Coronary artery (tissue), 2 donors: ENCODE measurements around the gene RAPGEF4.
"Not testable (repeated sequence)": the region's sequence is repeated elsewhere in the genome, so short reads cannot be mapped to it uniquely, and the experiment has no call there.

Source experiments
- DNase-seq: peaks from one replicate; pipeline ENCODE4 v3.0.0-alpha.2; 2017; ENCODE audit warnings: low spot score
- H3K27ac ChIP-seq, 2 donors: fragments of 200-600 bp; sonication (generic); one replicate each; pipeline ENCODE4 v1.5.1; 2016 to 2019
- H3K4me3 ChIP-seq: fragments of 200-600 bp; sonication (generic); 2 replicates; pipeline ENCODE4 v1.5.1; 2016; ENCODE audit warnings: mild to moderate bottlenecking, moderate library complexity
- CTCF ChIP-seq: fragments of 200-600 bp; sonication (generic); IDR thresholded peaks from one replicate; pipeline ENCODE4 v1.5.1; 2019; ENCODE audit warnings: antibody characterized with exemption

RAPGEF4 gene

DNA sequence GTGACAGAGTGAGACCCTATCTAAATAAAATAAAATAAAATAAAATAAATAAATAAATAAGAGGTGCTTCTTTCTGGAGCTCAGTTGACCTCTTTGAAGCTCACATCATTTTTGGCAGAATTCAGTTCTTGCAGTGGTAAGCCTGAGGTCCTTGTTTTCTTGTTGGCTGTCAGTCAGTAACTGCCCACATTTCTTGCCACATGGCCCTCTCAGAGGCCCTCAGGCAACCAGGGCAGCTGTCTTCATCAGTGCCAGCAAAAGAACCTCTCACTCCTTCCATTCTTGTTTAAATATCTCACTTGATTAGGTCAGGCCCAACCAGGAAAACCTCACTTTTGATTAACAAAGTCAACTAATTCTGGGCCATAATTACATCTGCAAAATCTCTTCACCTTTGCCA is 53.2 kb downstream of the RAPGEF4 start:
- Histone ChIP-seq H3K27ac (no peak overlapping the region), H3K4me3 (no peak overlapping the region)
- no peak for TF ChIP-seq CTCF
- DNase-seq = no peak

GRCh38 chr2:172790404-172790803 is 54.8 kb downstream of the RAPGEF4 start:
- Histone ChIP-seq H3K4me3 (no peak overlapping the region), H3K27ac (no peak overlapping the region)
- no peak for TF ChIP-seq CTCF
- DNase-seq = no peak

DNA sequence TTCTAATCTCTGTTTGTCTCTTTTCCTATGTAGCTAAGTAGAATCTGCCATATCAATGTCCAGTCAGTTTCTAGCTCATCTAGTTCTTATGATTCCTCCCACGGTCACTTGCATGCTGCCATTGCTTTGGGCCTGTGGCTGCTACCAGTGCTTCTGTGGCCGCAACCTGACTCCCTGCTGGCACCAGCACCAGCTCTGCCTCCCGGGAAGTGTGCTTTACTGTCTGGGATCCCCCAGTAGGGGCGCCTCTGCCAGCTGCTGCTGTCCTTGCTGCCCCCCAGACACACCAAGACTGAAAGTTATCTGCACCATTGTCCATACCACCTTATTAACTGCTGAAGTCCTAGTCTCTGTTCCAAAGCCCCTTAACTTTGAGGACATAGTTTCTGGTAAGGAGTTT is 56.3 kb downstream of the RAPGEF4 start:
- H3K27ac ChIP-seq = no peak overlapping the region
- H3K4me3 ChIP-seq = no peak overlapping the region
- DNase-seq = no peak
- no peak for TF ChIP-seq CTCF

DNA sequence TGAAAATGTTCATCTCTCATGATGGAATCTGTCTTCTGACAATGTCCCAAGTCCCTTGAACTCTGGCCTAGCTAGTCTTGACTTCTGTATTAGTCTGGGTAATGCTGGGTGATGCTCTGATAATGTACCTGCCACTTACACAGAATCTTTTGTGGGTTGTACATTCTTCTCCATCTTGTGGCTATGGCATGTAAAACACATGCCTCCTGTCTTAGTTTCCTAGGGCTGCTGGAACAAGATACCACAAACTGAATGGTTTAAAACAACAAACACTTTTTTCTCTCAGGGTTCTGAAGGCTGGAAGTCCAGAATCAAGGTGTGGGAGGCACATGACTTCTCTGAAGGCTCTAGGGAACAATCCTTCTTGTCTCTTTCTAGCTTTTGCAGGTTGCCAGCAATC is 57.1 kb downstream of the RAPGEF4 start:
- Histone ChIP-seq H3K27ac (no peak overlapping the region), H3K4me3 (no peak overlapping the region)
- TF ChIP-seq CTCF = no peak
- no peak for DNase-seq

- not testable (repeated sequence) for DNase-seq, H3K4me3 ChIP-seq
These were observed 67.7 kb downstream of the RAPGEF4 start for GRCh38 chr2:172803308-172803707.

DNA sequence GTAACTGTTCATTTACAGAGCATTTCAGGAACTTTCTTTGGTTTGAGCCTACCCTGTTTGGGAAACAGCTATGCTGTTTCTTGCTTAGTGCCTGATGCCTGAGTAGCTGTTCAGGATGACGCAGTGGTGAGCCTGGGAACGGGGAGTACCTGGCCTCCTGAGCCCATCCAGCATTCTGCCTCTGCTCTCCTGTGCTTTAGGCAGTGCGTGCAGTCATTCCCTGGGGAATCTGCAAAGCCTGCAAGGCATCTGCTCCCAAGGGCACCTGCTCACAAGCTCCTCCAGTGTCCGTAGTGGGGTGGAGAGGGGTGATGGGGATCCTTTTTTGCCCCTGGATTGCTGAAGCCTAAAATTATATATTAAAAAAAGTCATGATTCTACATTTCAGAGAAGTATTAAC is 68.8 kb downstream of the RAPGEF4 start:
- no peak for DNase-seq
- no peak overlapping the region for H3K27ac ChIP-seq

More at GRCh38 chr2:172803308-172803707, 67.7 kb downstream of the RAPGEF4 start:
- H3K27ac ChIP-seq = not testable (repeated sequence)

GRCh38 chr2:172806493-172806892 is 70.8 kb downstream of the RAPGEF4 start:
- TF ChIP-seq CTCF = peak; percentile 71
- Histone ChIP-seq H3K4me3 (no peak overlapping the region), H3K27ac (no peak overlapping the region)
- DNase-seq = no peak

More for the DNA sequence above, 68.8 kb downstream of the RAPGEF4 start:
- H3K4me3 ChIP-seq = no peak overlapping the region
- no peak for TF ChIP-seq CTCF

- H3K27ac ChIP-seq = no peak overlapping the region
- TF ChIP-seq CTCF = no peak
- no peak overlapping the region for H3K4me3 ChIP-seq
- no peak for DNase-seq
These were observed 71.4 kb downstream of the RAPGEF4 start for GRCh38 chr2:172806996-172807395.
